Stimulated activated CD4-positive, alpha-beta T cell treated with anti-CD3 and anti-CD28 coated beads, Interleukin-4, amount 100 ng/mL, for 48 hours (primary cell): Measurements from ENCODE around the gene AKR1C3.
"Not testable (repeated sequence)": the region's sequence is repeated elsewhere in the genome, so short reads cannot be mapped to it uniquely, and the experiment has no call there.

ENCODE experiments used
- DNase-seq, 2 donors: peaks; one replicate each; pipeline ENCODE4 v3.0.0-alpha.2; 2020; ENCODE audit warnings: low read depth in 2 of 2

The AKR1C3 gene

DNA sequence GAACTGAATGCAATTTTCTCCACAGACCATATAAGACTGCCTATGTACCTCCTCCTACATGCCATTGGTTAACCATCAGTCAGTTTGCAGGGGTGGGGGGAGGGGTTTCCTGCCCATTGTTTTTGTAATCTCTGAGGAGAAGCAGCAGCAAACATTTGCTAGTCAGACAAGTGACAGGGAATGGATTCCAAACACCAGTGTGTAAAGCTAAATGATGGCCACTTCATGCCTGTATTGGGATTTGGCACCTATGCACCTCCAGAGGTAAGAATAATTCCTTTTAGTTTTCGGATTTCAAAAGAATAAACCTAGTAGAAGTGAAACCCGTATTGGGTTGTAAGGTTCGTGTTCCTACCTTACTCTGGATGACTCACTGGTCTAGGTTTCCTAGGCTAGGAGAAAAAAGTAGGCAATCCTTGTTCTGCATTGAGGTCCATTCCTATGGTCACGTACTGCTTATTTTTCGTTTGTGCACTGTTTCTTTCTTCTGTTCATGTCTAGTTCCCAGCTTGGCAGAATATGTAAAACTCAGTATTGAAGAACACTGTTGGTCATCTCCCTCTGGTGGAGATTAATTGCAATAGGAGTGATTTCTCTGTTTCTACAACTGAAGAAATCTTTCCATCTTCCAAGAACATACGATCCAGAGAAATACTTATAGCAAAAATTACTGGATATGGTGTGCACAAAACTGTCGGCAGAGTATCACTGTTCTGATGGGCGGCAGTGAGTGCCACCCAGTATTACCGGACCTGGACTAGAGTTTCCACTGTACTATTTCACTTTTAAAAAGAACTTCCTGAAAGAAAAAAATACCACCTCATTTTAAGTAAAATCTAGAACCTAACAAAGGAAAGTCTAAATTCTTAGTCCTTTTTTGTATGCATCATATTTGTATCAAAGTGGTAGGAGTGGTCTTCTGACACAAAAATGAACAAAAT, at the start of gene AKR1C3:
TSS of gene AKR1C3 (plus strand) at position 150 of the 941 bp plus-strand sequence. CDS start at position 181, 31 bp downstream.
- DNase-seq: no peak

DNA sequence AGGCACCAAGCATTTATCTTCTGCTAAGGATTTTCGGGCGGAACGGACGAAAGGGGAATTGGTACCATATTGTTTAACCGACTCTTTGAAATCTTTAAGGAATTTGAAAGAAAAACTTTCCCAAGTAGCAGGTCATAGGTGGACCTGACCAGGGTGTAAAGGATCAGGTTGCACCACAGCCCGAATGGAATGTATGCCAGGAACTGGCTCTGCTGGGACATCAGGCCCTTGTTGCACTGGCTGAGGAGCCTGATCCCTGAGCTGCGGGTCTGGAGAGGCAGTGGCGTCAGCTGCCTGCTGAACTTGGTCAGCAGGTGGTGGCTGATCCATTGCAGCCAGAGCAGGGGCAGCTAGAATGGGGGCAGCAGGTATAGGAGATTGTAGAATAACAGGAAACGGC, 49.1 kb upstream of the AKR1C3 start:
- no peak for DNase-seq

DNA sequence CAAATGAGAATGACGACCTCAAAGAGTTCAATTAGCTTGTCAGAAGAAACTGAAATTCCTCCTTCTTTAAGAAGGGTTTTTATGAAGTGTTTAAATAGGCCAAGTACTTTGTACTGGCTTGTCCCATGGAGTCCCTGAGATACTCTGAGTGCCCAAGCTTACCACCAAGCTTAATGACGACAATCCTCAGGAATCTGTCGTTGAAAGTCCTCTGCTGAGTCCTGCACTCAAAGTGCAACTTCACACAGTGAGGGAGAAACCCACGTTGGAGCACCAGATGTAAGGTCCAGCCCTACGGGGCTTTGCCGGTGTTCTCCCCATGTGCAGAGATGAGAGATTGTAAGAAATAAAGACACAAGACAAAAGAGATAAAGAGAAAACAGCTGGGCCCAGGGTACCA, 47.8 kb upstream of the AKR1C3 start:
- no peak for DNase-seq

DNA sequence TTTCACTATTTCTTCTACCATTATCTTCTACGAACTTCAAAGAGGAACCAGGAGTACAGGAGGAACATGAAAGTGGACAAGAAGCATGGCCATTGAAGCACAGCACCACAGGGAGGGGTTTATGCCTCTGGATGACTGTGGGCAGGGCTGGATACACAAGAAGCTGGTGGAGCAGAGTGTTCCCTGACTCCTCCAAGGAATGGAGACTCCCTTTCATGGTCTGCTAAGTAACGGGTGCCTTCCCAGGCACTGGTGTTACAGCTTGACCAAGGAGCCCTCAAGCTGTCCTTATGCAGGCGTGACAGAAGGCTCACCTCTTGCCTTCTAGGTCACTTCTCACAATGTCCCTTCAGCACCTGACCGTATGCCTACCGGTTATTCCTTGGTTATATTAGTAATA, 47.2 kb upstream of the AKR1C3 start:
- not testable (repeated sequence) for DNase-seq

DNA sequence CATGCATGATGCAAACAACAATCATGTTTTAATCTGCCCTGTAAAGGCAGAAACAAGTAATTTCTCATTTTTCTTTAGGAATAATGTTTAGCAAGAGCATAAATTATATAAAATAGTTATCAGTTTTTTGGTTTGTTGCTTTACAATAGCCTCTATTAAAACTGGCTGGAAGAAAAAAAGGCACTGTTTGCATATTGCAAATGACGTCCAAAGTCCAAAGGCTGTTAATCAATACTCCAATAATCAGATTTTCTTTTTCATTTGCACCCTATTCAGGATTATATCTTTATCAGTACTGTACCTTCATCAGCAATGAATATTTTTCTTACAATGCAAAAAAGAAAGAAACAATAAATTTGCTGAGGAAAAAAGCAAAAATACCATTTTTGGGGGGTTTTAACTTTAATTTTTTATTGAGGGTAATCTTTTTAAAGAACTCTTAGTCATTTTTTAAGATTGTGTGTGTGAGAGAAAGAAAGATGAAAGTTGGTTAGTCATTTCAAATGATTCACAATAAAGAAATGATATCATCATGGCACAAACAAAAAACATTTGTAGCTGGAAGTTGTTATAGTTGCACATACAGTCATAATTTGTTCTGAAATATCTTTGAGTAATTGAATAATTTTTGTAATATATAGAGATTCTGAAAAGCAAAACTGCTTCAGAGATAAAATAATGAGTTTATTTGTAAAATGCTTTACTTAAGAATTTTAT, 46.1 kb upstream of the AKR1C3 start:
- DNase-seq: no peak

DNA sequence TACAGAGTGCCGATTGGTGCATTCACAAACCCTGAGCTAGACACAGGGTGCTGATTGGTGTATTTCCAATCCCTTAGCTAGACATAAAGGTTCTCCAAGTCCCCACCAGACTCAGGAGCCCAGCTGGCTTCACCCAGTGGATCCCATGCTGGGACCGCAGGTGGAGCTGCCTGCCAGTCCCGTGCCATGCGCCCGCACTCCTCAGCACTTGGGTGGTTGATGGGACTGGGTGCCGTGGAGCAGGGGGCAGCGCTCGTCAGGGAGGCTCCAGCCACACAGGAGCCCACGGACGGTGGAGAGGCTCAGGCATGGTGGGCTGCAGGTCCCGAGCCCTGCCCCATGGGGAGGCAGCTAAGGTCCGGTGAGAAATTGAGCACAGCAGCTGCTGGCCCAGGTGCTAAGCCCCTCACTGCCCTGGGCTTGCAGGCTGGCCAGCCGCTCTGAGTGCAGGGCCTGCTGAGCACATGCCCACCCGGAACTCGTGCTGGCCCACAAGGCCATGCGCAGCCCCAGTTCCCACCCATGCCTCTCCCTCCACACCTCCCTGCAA, 41.2 kb upstream of the AKR1C3 start:
- DNase-seq: not testable (repeated sequence)

DNA sequence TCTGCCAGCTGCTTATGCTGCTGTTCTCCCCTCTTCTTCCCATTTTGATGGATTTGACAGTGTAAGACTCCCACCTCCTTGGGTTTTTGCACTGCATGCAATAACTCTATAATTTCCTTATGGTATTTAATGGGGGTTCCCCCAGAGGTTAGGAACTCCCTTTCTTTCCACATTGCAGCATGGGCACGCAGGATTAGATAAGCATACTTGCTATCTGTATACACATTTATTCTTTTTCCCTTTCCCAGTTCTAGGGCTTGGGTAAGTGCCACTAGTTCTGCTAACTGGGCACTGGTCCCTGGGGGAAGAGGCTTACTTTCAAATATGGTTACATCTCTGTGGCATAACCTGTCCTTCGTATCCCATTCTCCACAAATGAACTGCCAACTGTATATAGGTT, 39.4 kb upstream of the AKR1C3 start:
- not testable (repeated sequence) for DNase-seq

DNA sequence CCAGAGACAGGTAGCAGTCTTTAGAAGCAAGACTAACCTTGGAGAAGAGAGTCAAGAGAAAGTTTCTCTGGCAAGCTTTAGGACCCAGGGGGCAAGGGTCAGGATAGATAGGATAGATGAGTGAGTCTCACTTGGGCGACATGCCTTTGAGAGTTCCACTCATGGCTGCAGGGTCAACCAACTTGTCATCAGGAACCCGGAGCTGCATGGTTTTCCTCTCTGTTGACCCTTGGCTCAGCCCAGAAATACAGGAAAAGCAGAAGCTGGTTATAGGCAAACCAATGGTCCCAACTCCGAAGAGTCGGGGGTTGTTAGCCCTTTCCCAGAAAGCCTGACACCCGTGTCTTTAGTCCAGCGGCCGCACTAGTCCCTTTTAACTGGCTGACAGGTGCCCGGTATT, 34.9 kb upstream of the AKR1C3 start:
- not testable (repeated sequence) for DNase-seq

DNA sequence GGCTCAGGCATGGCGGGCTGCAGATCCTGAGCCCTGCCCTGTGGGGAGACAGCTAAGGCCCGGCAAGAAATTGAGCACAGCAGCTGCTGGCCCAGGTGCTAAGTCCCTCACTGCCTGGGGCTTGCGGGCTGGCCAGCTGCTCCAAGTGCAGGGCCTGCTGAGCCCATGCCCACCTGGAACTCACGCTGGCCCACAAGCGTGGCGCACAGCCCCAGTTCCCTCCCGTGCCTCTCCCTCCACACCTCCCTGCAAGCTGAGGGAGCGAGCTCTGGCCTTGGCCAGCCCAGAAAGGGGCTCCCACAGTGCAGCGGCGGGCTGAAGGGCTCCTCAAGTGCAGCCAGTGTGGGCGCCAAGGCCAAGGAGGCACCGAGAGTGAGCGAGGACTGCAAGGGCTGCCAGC, 33.4 kb upstream of the AKR1C3 start:
- not testable (repeated sequence) for DNase-seq

DNA sequence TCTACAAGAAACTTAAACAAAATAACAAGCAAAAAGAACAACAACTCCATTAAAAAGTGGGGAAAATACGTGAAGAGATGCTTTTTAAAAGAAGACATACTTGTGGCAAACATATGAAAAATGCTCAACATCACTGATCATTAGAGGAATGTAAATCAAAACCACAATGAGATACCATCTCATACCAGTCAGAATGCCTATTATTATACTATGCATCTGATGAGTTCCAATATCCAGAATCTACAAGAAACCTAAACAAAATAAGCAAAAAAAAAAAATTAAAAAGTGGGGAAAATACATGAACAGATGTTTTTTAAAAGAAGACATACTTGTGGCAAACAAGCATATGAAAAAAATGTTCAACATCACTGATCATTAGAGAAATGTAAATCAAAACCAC, 29.6 kb upstream of the AKR1C3 start:
- DNase-seq: no peak

DNA sequence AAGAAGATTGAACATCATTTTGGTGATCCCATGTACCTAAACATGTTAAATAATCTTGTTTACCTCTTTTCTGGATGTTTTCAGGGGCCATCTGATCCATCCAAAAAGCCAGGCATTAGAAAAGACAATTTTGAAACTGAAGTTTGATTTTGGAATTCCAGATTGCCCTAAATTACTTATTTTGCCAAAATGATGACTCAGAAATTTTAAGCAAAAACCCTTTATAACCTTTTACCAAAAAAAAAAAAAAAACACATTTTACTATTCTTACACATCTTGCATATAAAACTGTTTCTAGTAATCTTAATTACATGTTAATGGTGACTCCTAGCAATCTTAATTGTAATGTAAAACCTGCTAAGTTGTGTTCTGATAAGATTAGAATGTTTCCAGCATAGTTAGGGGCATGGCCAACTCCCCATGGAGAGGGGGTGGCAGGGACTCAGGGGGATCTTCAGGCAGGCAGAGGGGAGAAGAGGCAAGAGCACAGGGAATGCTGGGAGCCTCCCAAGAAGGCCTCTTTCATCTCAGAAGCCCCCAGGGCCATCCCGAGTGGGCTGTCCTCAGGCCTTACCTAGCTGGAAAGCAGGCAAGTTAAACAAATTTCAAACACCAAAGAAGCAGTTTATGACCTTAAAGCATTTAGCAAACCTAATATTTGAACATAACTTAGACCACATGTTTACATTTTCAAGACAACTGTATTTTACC, 25.8 kb upstream of the AKR1C3 start:
- no peak for DNase-seq

DNA sequence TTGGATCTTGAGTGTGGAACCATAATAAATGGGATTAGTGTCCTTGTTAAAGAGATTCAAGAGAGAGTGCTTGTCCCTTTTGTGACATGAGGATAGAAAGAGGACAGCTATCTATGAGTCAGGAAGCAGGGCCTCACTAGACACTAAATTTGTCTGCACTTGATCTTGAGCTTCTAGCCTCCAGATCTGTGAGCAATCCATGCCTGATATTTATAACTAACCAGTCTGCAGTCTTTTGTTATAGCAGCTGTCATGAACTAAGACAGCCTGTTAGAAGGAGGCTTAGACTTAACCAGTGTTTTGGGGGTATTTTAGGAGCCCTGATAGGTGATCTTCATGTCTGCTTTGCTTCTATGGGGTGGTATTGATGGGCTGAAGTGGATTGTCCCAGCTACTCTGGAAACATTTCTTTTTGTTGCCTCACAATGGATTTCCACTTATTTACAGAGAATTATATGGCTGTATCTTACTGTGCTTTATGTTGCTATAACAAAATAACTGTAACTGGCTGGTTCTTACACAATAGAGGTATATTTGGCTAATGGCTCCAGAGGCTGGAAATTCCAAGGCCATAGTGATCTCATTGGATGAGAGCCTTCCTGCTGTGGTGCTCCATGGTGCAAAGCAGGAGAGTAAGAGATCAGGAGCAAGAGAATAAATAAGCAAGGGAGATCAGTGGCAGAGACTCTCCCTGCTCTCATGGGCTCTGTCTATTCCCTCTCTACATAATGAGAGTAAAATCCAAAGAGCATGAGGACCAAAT, 23.4 kb upstream of the AKR1C3 start:
- no peak for DNase-seq

DNA sequence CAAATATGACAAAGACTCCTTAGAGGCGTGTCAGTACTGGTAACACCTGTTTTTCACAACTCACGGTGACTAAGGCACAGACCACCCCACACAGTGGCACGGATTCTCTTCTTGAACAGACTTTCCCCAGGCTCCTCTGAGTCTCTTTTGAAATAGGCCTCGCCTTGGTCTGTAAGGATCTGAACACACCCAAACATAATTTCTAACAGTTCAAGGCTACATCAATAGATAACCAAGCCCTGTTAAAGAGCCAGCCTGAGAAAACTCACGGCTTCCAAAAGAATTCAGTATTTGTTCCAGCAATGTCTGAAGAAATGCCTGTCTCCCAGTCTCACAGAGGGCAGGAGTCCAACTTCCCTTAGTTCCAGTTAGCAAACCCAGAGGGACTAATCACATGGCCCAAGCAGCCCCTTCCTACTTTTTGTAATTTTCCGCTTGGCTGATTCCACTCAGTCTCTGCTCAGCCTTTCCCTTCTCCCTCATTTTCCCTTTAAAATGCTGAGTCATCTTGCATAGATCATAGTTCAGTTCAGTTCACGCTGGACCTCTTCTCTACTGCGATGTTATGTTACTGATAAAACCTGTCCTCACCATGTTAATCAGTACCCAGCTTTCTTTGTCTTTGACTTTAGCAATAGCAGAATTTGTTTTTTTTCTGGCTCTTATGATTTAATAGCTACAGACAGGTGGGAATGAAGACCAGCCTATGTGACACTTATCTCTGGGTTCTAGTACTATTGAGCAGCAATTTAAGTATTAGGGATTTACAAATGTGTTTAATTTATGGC, 22.6 kb upstream of the AKR1C3 start:
- no peak for DNase-seq

DNA sequence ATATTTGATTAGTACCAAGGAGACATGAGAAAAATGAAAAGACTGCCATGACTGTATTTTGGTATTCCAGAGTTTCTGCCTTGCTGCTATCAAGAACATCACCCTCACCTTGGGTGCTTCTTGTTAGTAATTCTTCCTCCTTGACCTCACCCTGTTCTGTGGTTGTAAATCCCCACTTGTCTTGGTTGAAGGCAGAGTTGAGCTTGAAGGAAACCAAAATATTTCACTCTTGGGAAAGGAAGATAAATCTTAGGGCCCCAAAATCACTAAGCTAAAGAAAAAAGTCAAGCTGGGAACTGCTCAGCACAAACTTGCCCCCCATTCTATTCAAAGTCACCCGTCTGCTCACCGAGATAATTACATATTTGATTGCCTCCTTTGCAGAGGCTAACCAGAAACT, 20.6 kb upstream of the AKR1C3 start:
- no peak for DNase-seq

DNA sequence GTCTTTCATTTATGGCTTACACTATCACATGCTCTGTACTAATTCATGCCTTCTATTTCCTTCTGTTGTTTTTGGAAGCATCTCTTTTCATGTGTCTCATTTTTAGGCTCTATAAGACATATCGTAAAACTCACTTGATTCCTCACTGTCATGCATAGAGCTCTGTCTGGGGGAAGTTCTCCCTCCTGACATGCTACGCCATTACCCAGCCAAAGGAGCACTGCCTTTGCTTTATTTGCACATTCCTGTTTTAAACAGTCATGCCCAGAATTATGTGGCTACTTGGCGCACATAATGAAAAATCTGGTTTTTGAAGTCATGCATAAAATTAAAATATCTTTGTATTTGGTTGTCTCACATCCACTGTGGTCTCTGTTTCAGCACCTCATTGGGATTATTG, 17.6 kb upstream of the AKR1C3 start:
- DNase-seq: no peak

DNA sequence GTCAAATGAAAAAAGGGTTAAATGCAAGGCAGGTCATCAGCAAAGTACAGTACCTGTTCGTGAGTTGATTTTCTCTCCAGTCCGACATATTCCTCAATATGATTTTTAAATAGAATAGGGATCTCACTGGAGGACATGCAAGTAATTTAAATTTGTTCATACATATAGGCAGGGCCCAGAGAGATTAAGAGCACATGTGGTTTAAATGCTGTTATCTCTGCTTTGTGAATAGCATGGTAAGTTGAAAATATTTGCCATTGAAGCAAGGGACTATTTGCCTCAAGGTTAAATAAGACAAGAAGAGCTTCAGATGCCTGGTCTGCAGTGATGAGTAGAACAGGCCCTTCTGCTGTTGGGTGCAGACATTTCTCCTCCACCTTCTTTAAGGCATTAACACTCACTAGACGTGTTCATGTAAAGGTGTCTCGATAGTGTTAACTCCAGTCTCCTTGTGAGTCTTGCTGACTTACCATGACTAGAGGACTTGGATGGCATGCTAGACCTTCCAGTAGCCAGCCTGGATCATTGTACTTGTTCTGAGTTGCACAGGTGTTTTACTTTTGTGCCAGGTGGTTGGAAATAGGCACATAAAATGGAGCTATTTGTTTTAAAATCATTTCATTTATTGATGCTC, 15.6 kb upstream of the AKR1C3 start:
- DNase-seq: no peak

DNA sequence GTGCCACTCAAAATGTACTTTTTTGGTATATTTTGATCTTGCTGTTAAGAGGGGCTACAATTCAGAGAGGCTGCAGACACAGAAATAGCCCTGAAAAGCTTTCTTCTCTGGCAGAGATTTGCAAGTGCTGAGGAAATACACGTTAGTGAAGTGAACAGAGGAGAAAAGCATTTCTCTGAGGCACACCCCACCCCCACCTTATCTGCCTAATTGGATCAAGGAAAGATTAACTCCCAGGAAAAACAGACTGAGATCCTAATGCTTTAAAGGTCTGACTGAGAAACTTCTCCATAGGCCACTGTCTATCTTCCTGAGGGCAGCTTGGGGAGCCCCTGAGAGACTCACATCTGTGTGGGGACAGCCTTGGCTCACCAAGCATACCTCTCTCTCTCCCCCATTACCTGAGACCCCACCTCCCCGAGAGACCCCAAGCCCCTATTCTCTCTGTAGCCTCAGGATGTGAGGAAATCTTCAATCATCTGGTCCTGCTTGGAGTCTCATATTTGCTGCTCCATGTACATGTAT, 14.8 kb upstream of the AKR1C3 start:
- no peak for DNase-seq

DNA sequence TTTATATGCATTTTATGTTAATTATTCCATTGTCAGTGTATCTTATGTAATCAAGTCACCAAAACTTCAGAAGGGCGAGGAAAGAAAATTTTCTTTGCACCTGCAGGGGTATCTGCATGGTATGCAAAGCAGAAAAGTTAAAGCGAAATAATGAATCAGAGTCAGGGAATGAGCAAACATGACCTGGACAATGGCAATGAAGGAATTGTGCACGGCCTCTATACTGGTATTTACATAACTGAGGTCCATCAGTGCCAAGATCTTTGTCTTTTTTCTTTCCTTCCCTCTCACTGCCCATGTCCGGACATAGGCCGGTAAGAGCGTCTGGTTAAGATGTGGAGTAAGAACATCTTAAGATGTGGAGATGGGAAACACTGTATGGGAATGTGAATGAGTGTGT, 14.4 kb upstream of the AKR1C3 start:
- DNase-seq: no peak

DNA sequence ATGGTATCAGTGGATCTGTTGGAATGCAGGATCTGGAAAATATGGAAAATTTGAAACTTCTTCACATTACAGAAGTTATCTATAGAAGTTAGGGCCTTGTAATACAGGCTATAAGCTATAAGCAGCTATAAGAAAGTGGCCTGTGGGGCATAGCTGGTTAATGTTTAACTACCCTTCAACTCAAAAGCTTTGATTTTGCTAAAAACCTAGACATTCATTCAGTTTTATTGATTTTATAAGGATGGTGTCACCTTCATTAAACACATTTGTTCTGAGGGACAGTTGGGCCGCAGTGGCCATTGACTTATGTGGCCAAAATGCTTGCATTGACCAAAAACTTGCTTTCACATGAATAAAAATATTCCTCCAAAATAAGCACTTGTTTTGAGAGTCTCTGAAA, 13.1 kb upstream of the AKR1C3 start:
- DNase-seq: no peak
